Omental fat pad (tissue), 4 donors: ENCODE results near the gene CDC73. TPM values are rescaled to one million over a fixed set of nuclear protein-coding genes. Genes with fewer than 3 reads are reported as not detected.

Experiments
- ATAC-seq: fragments of 150-250 bp; one replicate; pipeline ENCODE4 v1.9.1; 2016; ENCODE audit warnings: mild to moderate bottlenecking, moderate library complexity; ENCODE audit not compliant: low FRiP score
- DNase-seq: peaks from one replicate; pipeline ENCODE4 v3.0.0-alpha.2; 2019; ENCODE audit warnings: low spot score
- CTCF ChIP-seq, 3 donors: fragments of 450-650 bp; IDR thresholded peaks; one replicate each; pipeline ENCODE4 v1.5.1; 2016 to 2017; ENCODE audit warnings: antibody characterized with exemption in 3 of 3, mild to moderate bottlenecking in 3 of 3, moderate library complexity in 2 of 3
- total RNA-seq, 4 donors: library from RNA; depleted of rRNA; stranded (reverse); fragments of >200 nt; gene quantifications; one replicate each; pipeline ENCODE4 v1.1.0, GENCODE V29; 2016

The CDC73 gene
- 10 to 100 TPM; 34.0 to 50.2 (median 39.7) TPM for total RNA-seq

- DNase-seq (peak; percentile 89), ATAC-seq (peak; percentile 99)
- peak in 2 of 3 donors; percentile 87 to 97 for TF ChIP-seq CTCF (IDR thresholded peaks at IDR 0.05)
Observed at GRCh38 chr1:193121616-193122593, at the start of gene CDC73. CDC73 (plus strand) TSS chr1:193122031; CDS start chr1:193122201, 170 bp downstream.

DNA sequence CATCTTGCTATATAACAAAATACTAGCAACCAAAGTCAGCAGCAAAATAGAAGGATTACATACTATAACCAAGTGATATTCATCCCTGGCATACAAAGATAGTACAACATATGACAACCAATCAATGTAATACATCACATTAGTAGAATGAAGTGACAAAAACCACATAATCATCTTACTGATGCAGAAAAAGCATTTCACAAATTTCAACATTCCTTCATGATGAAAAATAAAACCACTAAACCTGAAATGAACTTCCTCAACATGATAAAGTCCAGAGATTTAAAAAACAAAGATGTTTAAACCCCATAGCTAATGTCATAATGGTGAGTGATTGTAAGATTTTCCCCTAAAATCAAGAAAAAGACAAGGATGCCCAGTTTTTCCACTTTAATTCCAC is 43.8 kb upstream of the CDC73 start:
- DNase-seq (no peak), ATAC-seq (no peak)
- TF ChIP-seq CTCF (IDR thresholded peaks at IDR 0.05), result no peak

DNA sequence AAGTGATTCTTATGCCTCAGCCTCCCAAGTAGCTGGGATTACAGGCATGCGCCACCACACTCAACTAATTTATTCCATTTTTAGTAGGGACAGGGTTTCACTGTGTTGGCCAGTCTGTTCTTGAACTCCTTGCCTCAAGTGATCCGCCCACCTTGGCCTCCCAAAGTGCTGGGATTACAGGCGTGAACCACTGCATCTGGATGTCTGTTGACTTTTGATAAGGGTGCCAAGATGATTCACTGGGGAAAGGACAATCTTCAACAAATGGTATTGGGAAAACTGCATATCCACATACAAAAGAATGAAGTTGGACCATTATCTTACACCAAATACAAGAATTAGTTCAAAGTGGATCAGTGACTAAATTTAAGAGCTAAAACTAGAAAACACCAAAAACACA is 42.6 kb upstream of the CDC73 start:
- DNase-seq (no peak), ATAC-seq (no peak)
- TF ChIP-seq CTCF (IDR thresholded peaks at IDR 0.05), result no peak

DNA sequence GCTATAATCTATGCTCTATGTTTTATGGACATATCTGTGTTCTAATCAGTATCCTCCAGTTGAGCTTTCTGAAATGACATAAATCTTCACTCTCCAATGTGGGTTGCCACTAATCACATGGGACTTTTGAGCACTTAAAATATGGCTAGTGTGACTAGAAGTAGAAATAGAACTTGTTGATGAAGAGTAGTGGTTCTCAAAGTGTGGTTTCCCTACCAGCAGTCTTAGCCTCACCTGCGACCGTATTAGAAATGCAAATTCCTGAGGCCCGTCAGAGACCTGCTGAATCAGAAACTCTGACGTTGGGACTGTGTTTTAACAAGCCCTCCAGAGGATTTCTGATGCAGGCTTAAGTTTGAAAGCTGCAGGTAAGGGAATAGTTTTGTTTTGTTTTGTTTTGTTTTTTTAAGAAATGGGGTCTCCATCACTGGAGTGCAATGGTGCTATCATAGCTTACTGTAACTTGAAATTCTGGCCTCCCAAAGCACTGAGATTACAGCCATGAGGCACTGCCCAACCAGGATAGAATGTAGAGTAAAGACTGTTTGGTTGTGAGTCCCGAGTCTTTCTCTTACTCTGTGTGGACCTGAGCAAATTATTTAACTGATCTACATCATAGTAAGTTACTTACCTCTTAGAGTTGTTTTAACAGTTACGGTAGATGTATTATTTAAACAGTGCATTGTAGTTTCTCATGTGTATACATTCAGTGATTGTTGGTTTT is 38.3 kb upstream of the CDC73 start:
- DNase-seq, result no peak
- TF ChIP-seq CTCF (IDR thresholded peaks at IDR 0.05), result no peak

DNA sequence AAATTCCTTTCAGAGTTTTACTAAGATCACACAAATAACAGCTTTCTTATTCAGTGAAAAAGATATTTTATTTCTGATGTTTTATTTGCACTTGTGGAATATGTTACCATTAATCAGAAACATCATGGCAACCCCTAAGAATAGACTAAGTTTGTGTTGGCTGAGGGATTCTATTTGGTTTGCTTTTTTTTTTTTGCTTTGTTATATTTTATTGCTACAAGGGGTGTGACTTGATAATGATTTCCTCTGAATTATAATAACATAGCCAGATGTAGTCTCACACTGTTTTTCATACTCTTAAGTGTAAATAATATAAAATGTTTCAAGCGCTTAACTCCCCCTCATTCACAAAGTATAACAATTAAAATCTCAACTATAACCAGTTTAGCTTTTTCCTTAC is 36.6 kb upstream of the CDC73 start:
- no peak for TF ChIP-seq CTCF (IDR thresholded peaks at IDR 0.05)
- ATAC-seq, result no peak
- DNase-seq, result no peak

More for the DNA sequence above, 38.3 kb upstream of the CDC73 start:
- ATAC-seq, result no peak

DNA sequence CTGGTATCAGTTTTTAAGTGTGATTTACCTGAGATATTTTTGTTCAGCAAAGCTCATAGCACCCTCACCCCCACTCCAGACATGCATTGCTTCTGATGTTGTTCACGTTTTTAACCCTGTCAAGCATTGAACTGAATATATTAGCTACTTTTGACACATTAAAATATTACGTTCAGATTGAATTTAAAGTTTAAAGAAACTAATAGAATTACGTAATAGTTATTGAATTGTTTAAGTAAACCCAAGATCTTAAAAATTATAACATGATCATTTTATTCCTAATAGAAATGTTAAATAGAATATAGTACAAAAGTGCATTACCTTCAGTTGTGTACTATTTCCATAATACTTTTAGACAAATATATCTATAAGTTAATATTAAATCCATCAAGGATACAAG is 35.5 kb upstream of the CDC73 start:
- DNase-seq (no peak), ATAC-seq (no peak)
- TF ChIP-seq CTCF (IDR thresholded peaks at IDR 0.05), result no peak
